Measurements from ENCODE around the gene PDGFRB. TPM values are rescaled to one million over a fixed set of nuclear protein-coding genes. Genes with fewer than 3 reads are reported as not detected.
A peak's percentile ranks its signal among the peaks of the same experiment; 100 is the strongest.

Gene PDGFRB
- total RNA-seq, 1 donor from 2014 or later = 173 TPM

DNA sequence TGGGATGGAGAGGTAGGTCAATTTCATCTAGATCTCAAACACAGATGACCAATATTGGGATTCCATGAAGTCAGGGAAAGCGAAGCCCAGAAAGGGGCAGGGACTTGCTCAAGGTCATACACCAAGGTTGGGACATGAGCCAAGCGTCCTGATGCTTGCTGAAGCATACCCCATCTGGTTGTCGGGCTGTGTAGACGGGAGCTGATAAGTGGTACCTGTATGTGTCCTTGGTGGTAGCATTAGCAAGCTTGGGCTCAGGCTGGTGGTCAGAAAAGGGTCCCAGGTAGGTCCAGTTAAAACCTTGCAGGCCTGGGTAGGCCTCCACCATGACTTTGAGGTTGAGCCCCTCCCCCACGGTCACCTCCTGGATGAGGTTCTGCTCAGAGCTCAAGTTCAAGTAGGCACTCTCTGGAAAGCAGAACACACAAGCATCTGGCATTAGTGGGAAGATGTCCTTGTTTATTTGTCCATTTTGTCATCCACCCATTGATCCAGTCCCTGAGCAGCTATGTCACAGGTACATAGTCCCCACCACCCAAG lies 82.5 kb downstream of the PDGFRB start:
- Histone ChIP-seq H3K27me3 (no peaks in the 10 kb centered on the region), H3K27ac (no peak overlapping the region), H3K9me3 (no peaks in the 10 kb centered on the region), H3K4me3 (no peak overlapping the region), H3K4me1 (no peaks in the 10 kb centered on the region), H3K36me3 (no peaks in the 10 kb centered on the region)
- DNase-seq (ENCODE audit: extremely low spot score in 2 of 2) = peak; percentile 75 to 79
- no peak for TF ChIP-seq POLR2AphosphoS5 (IDR thresholded peaks at IDR 0.05; ENCODE audit: insufficient read depth in 1 of 2, low read depth in 1 of 2)
- no peak for TF ChIP-seq POLR2A (IDR thresholded peaks at IDR 0.05)
- TF ChIP-seq, protein P1, sequence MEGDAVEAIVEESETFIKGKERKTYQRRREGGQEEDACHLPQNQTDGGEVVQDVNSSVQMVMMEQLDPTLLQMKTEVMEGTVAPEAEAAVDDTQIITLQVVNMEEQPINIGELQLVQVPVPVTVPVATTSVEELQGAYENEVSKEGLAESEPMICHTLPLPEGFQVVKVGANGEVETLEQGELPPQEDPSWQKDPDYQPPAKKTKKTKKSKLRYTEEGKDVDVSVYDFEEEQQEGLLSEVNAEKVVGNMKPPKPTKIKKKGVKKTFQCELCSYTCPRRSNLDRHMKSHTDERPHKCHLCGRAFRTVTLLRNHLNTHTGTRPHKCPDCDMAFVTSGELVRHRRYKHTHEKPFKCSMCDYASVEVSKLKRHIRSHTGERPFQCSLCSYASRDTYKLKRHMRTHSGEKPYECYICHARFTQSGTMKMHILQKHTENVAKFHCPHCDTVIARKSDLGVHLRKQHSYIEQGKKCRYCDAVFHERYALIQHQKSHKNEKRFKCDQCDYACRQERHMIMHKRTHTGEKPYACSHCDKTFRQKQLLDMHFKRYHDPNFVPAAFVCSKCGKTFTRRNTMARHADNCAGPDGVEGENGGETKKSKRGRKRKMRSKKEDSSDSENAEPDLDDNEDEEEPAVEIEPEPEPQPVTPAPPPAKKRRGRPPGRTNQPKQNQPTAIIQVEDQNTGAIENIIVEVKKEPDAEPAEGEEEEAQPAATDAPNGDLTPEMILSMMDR (IDR thresholded peaks at IDR 0.05) = no peak
- intact Hi-C loops (cut with DNase I) = no loop called here

DNA sequence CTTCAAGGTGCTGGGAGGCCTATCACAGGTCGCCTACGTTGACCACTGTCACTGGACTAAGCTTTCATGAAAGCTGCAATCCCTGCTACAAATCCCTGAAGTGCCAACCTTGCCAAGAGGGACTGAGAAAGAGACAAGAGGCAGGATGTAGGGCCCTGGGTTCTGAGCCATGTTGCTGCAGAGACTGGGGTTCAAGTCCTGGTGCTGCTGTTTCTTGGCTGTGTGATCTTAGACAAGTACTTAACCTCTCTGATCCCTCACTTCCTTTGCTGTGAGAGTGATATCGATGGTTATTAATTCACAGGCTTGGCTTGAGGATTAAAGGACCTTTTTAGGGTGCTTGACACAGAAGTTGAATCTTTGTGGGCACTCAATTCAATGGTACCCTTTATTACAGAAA lies 84.8 kb downstream of the PDGFRB start:
- no peak overlapping the region for H3K27ac ChIP-seq
- TF ChIP-seq, protein P1 (IDR thresholded peaks at IDR 0.05) = no peak
- intact Hi-C loops (cut with DNase I) = no loop called here
- H3K36me3 ChIP-seq = no peaks in the 10 kb centered on the region
- H3K4me1 ChIP-seq = no peaks in the 10 kb centered on the region
- H3K27me3 ChIP-seq = no peaks in the 10 kb centered on the region
- DNase-seq (ENCODE audit: extremely low spot score in 2 of 2) = no peak
- H3K9me3 ChIP-seq = no peaks in the 10 kb centered on the region
- no peak overlapping the region for H3K4me3 ChIP-seq

DNA sequence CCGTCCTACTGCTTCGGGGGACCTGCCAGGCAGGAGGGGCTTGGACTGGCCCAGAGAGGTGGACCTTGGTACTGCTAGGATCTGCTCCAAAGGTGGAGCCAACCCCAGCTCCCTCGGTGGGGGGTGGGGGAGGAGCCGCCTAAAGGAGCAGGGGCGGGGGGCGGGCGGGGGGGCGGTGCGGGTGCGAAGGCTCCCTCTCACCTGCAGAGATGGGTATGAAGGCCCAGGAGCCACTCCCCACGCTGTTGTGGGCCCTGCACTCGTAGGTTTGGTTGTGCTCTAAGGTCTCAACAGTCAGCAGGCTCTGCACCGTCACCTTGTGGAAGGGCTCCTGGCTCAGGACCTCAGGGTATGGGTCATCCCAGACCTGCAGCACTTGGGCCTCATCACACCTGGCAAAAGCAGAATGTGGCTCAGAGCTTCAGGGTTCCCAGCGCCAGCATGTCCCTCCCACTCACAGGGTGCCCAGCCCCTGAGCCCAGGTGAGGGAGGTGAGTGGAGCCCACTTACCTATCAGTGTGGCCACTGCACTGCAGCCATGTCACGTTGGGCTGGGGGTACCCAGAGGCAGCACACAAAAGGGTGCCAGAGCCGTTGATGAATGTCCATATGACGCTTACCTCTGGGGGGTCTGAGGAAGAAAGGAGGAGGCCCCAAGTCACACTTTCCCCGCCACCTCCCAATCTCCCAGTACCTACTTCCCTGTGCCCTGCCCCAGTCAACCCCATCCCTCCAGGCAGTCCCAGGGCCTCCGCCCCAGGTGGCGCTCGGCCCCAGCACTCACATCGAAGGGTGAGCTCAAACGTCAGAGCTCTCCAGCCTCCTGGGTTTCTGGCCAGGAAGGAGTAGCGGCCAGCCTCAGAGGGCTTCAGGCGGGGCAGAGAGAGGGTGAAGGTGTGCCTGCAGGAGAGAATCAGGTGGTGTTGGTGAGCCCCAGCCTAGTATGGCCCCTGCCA lies 85.7 kb downstream of the PDGFRB start:
- no peak for DNase-seq (ENCODE audit: extremely low spot score in 2 of 2)
- H3K27me3 ChIP-seq = no peaks in the 10 kb centered on the region
- no peak for TF ChIP-seq POLR2A (IDR thresholded peaks at IDR 0.05)
- TF ChIP-seq POLR2AphosphoS5 (IDR thresholded peaks at IDR 0.05; ENCODE audit: insufficient read depth in 1 of 2, low read depth in 1 of 2) = no peak
- TF ChIP-seq, protein P1 (IDR thresholded peaks at IDR 0.05) = no peak
- H3K4me3 ChIP-seq = no peak overlapping the region
- intact Hi-C loops (cut with DNase I) = no loop called here
- no peaks in the 10 kb centered on the region for H3K9me3 ChIP-seq
- H3K4me1 ChIP-seq = no peaks in the 10 kb centered on the region
- no peaks in the 10 kb centered on the region for H3K36me3 ChIP-seq
- H3K27ac ChIP-seq = no peak overlapping the region

DNA sequence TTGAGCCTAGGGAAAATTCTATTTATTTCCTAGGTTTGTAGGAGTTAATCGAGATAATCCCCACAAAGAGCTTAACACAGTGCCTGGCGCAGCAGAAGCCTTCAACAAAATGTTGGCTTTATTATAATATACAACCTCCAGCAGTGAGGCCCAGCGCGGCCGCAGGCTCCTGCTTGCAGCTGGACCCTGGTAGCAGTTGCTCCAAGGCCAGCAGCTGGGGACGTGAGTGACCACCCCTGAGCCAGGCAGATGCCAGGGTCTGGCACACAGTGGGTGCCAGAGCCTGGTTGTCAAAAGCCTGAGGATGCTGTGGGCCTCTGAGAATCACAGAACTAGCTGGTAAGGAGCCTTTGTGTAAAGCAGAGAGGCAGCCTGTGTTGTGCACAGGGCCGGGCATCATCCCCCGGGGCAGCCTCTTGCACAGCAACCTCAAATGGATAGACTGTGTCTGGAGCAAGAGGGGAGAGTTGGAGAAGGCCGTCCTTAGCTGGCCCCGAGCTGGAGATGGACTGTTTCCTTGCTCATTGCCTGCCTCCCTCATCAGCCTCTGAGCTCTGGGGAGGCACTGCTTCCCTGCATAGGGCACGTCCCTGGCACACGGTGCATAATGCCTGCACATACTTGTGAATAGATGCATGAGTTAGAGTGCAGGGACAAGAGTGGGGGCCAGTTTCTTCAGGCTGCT lies 86.5 kb downstream of the PDGFRB start:
- no peaks in the 10 kb centered on the region for H3K36me3 ChIP-seq
- H3K4me3 ChIP-seq = no peak overlapping the region
- intact Hi-C loops (cut with DNase I) = no loop called here
- no peaks in the 10 kb centered on the region for H3K9me3 ChIP-seq
- H3K27me3 ChIP-seq = no peaks in the 10 kb centered on the region
- no peak for DNase-seq (ENCODE audit: extremely low spot score in 2 of 2)
- TF ChIP-seq, protein P1 (IDR thresholded peaks at IDR 0.05) = no peak
- TF ChIP-seq POLR2A (IDR thresholded peaks at IDR 0.05) (no peak), POLR2AphosphoS5 (IDR thresholded peaks at IDR 0.05; ENCODE audit: insufficient read depth in 1 of 2, low read depth in 1 of 2) (no peak)
- no peak overlapping the region for H3K27ac ChIP-seq
- H3K4me1 ChIP-seq = no peaks in the 10 kb centered on the region

Measured in vagina (tissue), 2 donors.